SK-N-SH treated with all-trans-retinoic acid at 6 μM for 48 hours (cell line): ENCODE measurements around the gene ASCC1.

Experiments
- ATAC-seq: fragments of 200-7000 bp; cut with Tn5 transposase; 3 replicates; pipeline ENCODE4 v1.9.1; 2020; ENCODE audit warnings: mild to moderate bottlenecking, moderate library complexity
- ARNTL ChIP-seq: fragments of 450-650 bp; formaldehyde crosslinking; IDR thresholded peaks from 2 replicates; pipeline ENCODE4 v1.5.0; 2020; ENCODE audit warnings: low read depth, mild to moderate bottlenecking, moderate library complexity, borderline replicate concordance
- CSDC2 ChIP-seq: fragments of 250-450 bp; sonication (Bioruptor Pico); IDR thresholded peaks from 2 replicates; pipeline ENCODE4 v1.5.0; 2020; ENCODE audit warnings: mild to moderate bottlenecking, moderate library complexity
- CSRNP3 ChIP-seq: fragments of 250-450 bp; sonication (Bioruptor Pico); IDR thresholded peaks from 2 replicates; pipeline ENCODE4 v1.5.1; 2021; ENCODE audit warnings: mild to moderate bottlenecking, moderate library complexity
- ESRRG ChIP-seq: fragments of 250-450 bp; sonication (Bioruptor Pico); IDR thresholded peaks from 2 replicates; pipeline ENCODE4 v1.6.1; 2021; ENCODE audit warnings: mild to moderate bottlenecking
- GLIS3 ChIP-seq: fragments of 250-450 bp; sonication (Bioruptor Pico); IDR thresholded peaks from 2 replicates; pipeline ENCODE4 v1.5.0; 2020; ENCODE audit warnings: mild to moderate bottlenecking, moderate library complexity
- ISL1 ChIP-seq: fragments of 250-450 bp; sonication (Bioruptor Pico); IDR thresholded peaks from 2 replicates; pipeline ENCODE4 v2.1.2; 2022; ENCODE audit warnings: mild to moderate bottlenecking, moderate library complexity
- OSR1 ChIP-seq: fragments of 250-450 bp; sonication (Bioruptor Pico); IDR thresholded peaks from 2 replicates; pipeline ENCODE4 v1.8.0; 2022; ENCODE audit warnings: moderate library complexity, mild to moderate bottlenecking, inconsistent platforms
- PATZ1 ChIP-seq: fragments of 250-450 bp; sonication (Bioruptor Pico); IDR thresholded peaks from 2 replicates; pipeline ENCODE4 v1.8.0; 2020; ENCODE audit warnings: mild to moderate bottlenecking, moderate library complexity, borderline replicate concordance
- SNAI2 ChIP-seq: fragments of 250-450 bp; sonication (Bioruptor Pico); IDR thresholded peaks from 2 replicates; pipeline ENCODE4 v1.5.0; 2020; ENCODE audit warnings: mild to moderate bottlenecking, moderate library complexity
- TCF4 ChIP-seq: fragments of 250-450 bp; sonication (Bioruptor Pico); IDR thresholded peaks from 2 replicates; pipeline ENCODE4 v1.8.0; 2021; ENCODE audit warnings: mild to moderate bottlenecking, moderate library complexity, borderline replicate concordance
- TOX ChIP-seq: fragments of 250-450 bp; sonication (Bioruptor Pico); IDR thresholded peaks from 2 replicates; pipeline ENCODE4 v1.8.0; 2021; ENCODE audit warnings: mild to moderate bottlenecking, moderate library complexity, borderline replicate concordance
- TSHZ2 ChIP-seq: fragments of 250-450 bp; sonication (Bioruptor Pico); IDR thresholded peaks from 2 replicates; pipeline ENCODE4 v1.5.0; 2020; ENCODE audit warnings: mild to moderate bottlenecking, moderate library complexity
- ZC3H10 ChIP-seq: fragments of 250-450 bp; sonication (Bioruptor Pico); IDR thresholded peaks from 2 replicates; pipeline ENCODE4 v1.5.1; 2021; ENCODE audit warnings: mild to moderate bottlenecking, moderate library complexity
- ZFP3 ChIP-seq: fragments of 250-450 bp; sonication (Bioruptor Pico); IDR thresholded peaks from 2 replicates; pipeline ENCODE4 v1.5.0; 2020; ENCODE audit warnings: mild to moderate bottlenecking, moderate library complexity
- ZFP30 ChIP-seq: fragments of 450-650 bp; formaldehyde crosslinking; IDR thresholded peaks from 2 replicates; pipeline ENCODE4 v1.5.0; 2022; ENCODE audit warnings: mild to moderate bottlenecking, moderate library complexity
- ZNF565 ChIP-seq: fragments of 450-650 bp; formaldehyde crosslinking; conservative IDR thresholded peaks from 2 replicates; pipeline ENCODE4 v1.5.0; 2020; ENCODE audit warnings: low read depth, mild to moderate bottlenecking, moderate library complexity
- ZNF70 ChIP-seq: fragments of 450-650 bp; formaldehyde crosslinking; IDR thresholded peaks from 2 replicates; pipeline ENCODE4 v1.5.0; 2020; ENCODE audit warnings: mild to moderate bottlenecking, moderate library complexity
- TF ChIP-seq, protein P1 (sequence below): fragments of 250-450 bp; sonication (Bioruptor Pico); IDR thresholded peaks from 2 replicates; pipeline ENCODE4 v1.5.1; 2020; ENCODE audit warnings: low read depth, mild to moderate bottlenecking, moderate library complexity
- TF ChIP-seq, protein P2 (sequence below): fragments of 250-450 bp; sonication (Bioruptor Pico); IDR thresholded peaks from 2 replicates; pipeline ENCODE4 v1.8.0; 2021; ENCODE audit warnings: low read depth, mild to moderate bottlenecking, moderate library complexity, borderline replicate concordance

The ASCC1 gene

GRCh38 chr10:72184156-72184555 lies 31.9 kb downstream of the ASCC1 start:
- no peak for ATAC-seq
- TF ChIP-seq ESRRG (CRISPR knock-in tag) (no peak), TOX (CRISPR knock-in tag) (no peak), OSR1 (CRISPR knock-in tag) (no peak), ZC3H10 (no peak), ZNF565 (CRISPR knock-in tag) (no peak), ISL1 (CRISPR knock-in tag) (no peak)
- TF ChIP-seq, protein P1, sequence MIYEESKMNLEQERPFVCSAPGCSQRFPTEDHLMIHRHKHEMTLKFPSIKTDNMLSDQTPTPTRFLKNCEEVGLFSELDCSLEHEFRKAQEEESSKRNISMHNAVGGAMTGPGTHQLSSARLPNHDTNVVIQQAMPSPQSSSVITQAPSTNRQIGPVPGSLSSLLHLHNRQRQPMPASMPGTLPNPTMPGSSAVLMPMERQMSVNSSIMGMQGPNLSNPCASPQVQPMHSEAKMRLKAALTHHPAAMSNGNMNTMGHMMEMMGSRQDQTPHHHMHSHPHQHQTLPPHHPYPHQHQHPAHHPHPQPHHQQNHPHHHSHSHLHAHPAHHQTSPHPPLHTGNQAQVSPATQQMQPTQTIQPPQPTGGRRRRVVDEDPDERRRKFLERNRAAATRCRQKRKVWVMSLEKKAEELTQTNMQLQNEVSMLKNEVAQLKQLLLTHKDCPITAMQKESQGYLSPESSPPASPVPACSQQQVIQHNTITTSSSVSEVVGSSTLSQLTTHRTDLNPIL (CRISPR knock-in tag) = no peak

- ATAC-seq = no peak
- TF ChIP-seq ISL1 (CRISPR knock-in tag) = peak; percentile 19; the same call in 1 of the 2 replicates
- TF ChIP-seq CSRNP3 (CRISPR knock-in tag) = no peak
These were observed 38.6 kb downstream of the ASCC1 start for GRCh38 chr10:72177454-72177853.

DNA sequence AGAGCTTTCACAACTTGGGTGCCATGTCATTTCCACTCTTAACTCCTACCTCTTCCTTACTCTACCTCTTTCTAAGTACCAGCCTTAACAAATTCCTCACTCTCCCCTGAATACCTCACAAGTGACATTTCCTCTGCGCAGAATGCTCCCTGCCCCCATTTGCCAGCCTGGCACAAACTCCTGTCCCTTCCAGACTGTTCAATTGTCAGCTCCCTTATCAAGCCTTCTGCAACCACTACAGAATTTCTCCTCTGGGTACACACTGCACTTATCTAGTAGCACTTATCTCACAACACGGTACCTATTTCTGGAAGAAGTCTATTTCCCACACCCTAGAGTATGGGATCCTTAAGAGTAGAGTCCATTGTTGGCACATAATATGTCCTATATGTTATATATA lies 39.4 kb downstream of the ASCC1 start:
- ATAC-seq = no peak
- no peak for TF ChIP-seq OSR1 (CRISPR knock-in tag)
- TF ChIP-seq, protein P2, sequence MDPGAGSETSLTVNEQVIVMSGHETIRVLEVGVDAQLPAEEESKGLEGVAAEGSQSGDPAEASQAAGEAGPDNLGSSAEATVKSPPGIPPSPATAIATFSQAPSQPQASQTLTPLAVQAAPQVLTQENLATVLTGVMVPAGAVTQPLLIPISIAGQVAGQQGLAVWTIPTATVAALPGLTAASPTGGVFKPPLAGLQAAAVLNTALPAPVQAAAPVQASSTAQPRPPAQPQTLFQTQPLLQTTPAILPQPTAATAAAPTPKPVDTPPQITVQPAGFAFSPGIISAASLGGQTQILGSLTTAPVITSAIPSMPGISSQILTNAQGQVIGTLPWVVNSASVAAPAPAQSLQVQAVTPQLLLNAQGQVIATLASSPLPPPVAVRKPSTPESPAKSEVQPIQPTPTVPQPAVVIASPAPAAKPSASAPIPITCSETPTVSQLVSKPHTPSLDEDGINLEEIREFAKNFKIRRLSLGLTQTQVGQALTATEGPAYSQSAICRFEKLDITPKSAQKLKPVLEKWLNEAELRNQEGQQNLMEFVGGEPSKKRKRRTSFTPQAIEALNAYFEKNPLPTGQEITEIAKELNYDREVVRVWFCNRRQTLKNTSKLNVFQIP = no peak
- no peak for TF ChIP-seq ZC3H10
- no peak for TF ChIP-seq ZNF70 (CRISPR knock-in tag)
- TF ChIP-seq PATZ1 (CRISPR knock-in tag) = no peak
- no peak for TF ChIP-seq ISL1 (CRISPR knock-in tag)
- TF ChIP-seq ARNTL (CRISPR knock-in tag) = no peak
- TF ChIP-seq TCF4 = no peak
- no peak for TF ChIP-seq ZFP30 (CRISPR knock-in tag)
- TF ChIP-seq TSHZ2 = no peak
- no peak for TF ChIP-seq ZFP3
- no peak for TF ChIP-seq TOX (CRISPR knock-in tag)
- no peak for TF ChIP-seq ZNF565 (CRISPR knock-in tag)
- TF ChIP-seq CSRNP3 (CRISPR knock-in tag) = no peak
- no peak for TF ChIP-seq ESRRG (CRISPR knock-in tag)
- TF ChIP-seq SNAI2 (CRISPR knock-in tag) = no peak
- no peak for TF ChIP-seq GLIS3
- TF ChIP-seq CSDC2 = no peak
